GM23248 (cell line): ENCODE results near the gene EMC1. TPM values are rescaled to one million over a fixed set of nuclear protein-coding genes. Genes with fewer than 3 reads are reported as not detected.
"Not testable (repeated sequence)": the region's sequence is repeated elsewhere in the genome, so short reads cannot be mapped to it uniquely, and the experiment has no call there.

Experiments
- DNase-seq: peaks from one replicate; pipeline ENCODE4 v3.0.0-alpha.2; 2015
- H2AFZ ChIP-seq: fragments of 200-600 bp; sonication (generic); 2 replicates; pipeline ENCODE4 v1.6.1; 2016; ENCODE audit warnings: antibody characterized with exemption
- H3F3A ChIP-seq: fragments of 200-600 bp; sonication (generic); 2 replicates; pipeline ENCODE4 v1.6.1; 2016; ENCODE audit warnings: mild to moderate bottlenecking, antibody characterized with exemption, mixed run types; ENCODE audit not compliant: insufficient read depth
- H3K27ac ChIP-seq: fragments of 200-600 bp; sonication (generic); 2 replicates; pipeline ENCODE4 v1.5.1; 2016; ENCODE audit warnings: mild to moderate bottlenecking
- H3K27me3 ChIP-seq: fragments of 200-600 bp; sonication (generic); replicated peaks from 2 replicates; pipeline ENCODE4 v1.6.1; 2016; ENCODE audit warnings: mild to moderate bottlenecking; ENCODE audit not compliant: insufficient read depth
- H3K36me3 ChIP-seq: fragments of 200-600 bp; sonication (generic); 2 replicates; pipeline ENCODE4 v1.6.1; 2016; ENCODE audit warnings: low read depth, mild to moderate bottlenecking
- H3K4me1 ChIP-seq: fragments of 200-600 bp; sonication (generic); 2 replicates; pipeline ENCODE4 v1.6.1; 2016; ENCODE audit warnings: mild to moderate bottlenecking; ENCODE audit not compliant: insufficient read depth
- H3K4me2 ChIP-seq: fragments of 200-600 bp; sonication (generic); one replicate; pipeline ENCODE4 v1.6.1; 2016; ENCODE audit warnings: mild to moderate bottlenecking; ENCODE audit not compliant: unreplicated experiment
- H3K4me3 ChIP-seq: fragments of 200-600 bp; sonication (generic); 2 replicates; pipeline ENCODE4 v1.5.1; 2016; ENCODE audit warnings: mild to moderate bottlenecking
- H3K79me2 ChIP-seq: fragments of 200-600 bp; sonication (generic); 2 replicates; pipeline ENCODE4 v1.6.1; 2016; ENCODE audit warnings: mild to moderate bottlenecking; ENCODE audit not compliant: insufficient read depth
- H3K9ac ChIP-seq: fragments of 200-600 bp; sonication (generic); 2 replicates; pipeline ENCODE4 v1.6.1; 2016; ENCODE audit warnings: mild to moderate bottlenecking
- H3K9me2 ChIP-seq: fragments of 200-600 bp; sonication (generic); 2 replicates; pipeline ENCODE4 v1.6.1; 2016; ENCODE audit warnings: mixed run types, mild to moderate bottlenecking, moderate library complexity; ENCODE audit not compliant: insufficient read depth
- H3K9me3 ChIP-seq: fragments of 200-600 bp; sonication (generic); one replicate; pipeline ENCODE4 v1.6.1; 2017; ENCODE audit warnings: low read depth
- H4K20me1 ChIP-seq: fragments of 200-600 bp; sonication (generic); 2 replicates; pipeline ENCODE4 v1.6.0; 2016; ENCODE audit not compliant: insufficient read depth
- EZH2 ChIP-seq: fragments of 200-600 bp; sonication (generic); IDR thresholded peaks from 2 replicates; pipeline ENCODE4 v1.6.1; 2018; ENCODE audit warnings: antibody characterized with exemption, mild to moderate bottlenecking; ENCODE audit not compliant: insufficient read depth, poor library complexity, severe bottlenecking
- EZH2phosphoT487 ChIP-seq: fragments of 200-600 bp; sonication (generic); IDR thresholded peaks from 2 replicates; pipeline ENCODE4 v1.6.1; 2018; ENCODE audit warnings: antibody characterized with exemption, moderate library complexity, mild to moderate bottlenecking, low read depth; ENCODE audit not compliant: insufficient read depth
- WGBS, 2 experiments: methylation state at CpG; one replicate each; pipeline ENCODE4 v1.1.6; 2015 to 2017; ENCODE audit warnings: low lambda C conversion rate in 2 of 2, low coverage in 1 of 2; ENCODE audit errors: missing lambda C conversion rate in 2 of 2; 5-methylcytosine and 5-hydroxymethylcytosine counted together
- in situ Hi-C: fragments of 300-500 bp; cut with MboI; formaldehyde crosslinking; loops from 2 replicates; pipeline ENCODE4 v1.15.0; 2020
- polyA plus RNA-seq: library from polyadenylated mRNA; unstranded; fragments of >200 nt; fragmentation: Nextera tagmentation; extraction: Ambion mirVana; gene quantifications from 2 replicates; pipeline ENCODE4 v1.2.1, GENCODE V29; 2016
- total RNA-seq: library from RNA; depleted of rRNA; stranded (reverse); fragments of >200 nt; shearing (Covaris generic); gene quantifications from 2 replicates; pipeline ENCODE4 v1.2.3, GENCODE V29; 2014

Gene EMC1
- total and polyA plus RNA-seq, 2 experiments from 2014 or later = 54.5 to 69.4 TPM

GRCh38 chr1:19258353-19258752 lies 7.0 kb upstream of the EMC1 start:
- in situ Hi-C loops = no loop called here
- Histone ChIP-seq H3K9ac (no peak overlapping the region), H3K9me3 (no peaks in the 10 kb centered on the region), H3K4me1 (peaks cover 29% of the 10 kb centered on the region), H3K4me2 (no peak overlapping the region), H4K20me1 (no peaks in the 10 kb centered on the region), H3K27me3 (no peaks in the 10 kb centered on the region), H3K9me2 (no peaks in the 10 kb centered on the region), H3K36me3 (peaks cover 20% of the 10 kb centered on the region; the same call in 1 of the 2 replicates), H3F3A (peaks cover 29% of the 10 kb centered on the region), H2AFZ (no peak overlapping the region), H3K79me2 (peaks cover 33% of the 10 kb centered on the region), H3K4me3 (no peak overlapping the region), H3K27ac (peak overlapping the region; percentile 74; the same call in 1 of the 2 replicates)
- DNase-seq = no peak
- WGBS, 2 experiments = 93 to 95% methylated on average over 10 of the region's 10 CpGs
- no peak for TF ChIP-seq EZH2phosphoT487
- no peak for TF ChIP-seq EZH2

- in situ Hi-C loops = no loop called here
- peaks cover 29% of the 10 kb centered on the region for H3F3A ChIP-seq
- H3K9me3 ChIP-seq = no peaks in the 10 kb centered on the region
- H3K4me1 ChIP-seq = peaks cover 38% of the 10 kb centered on the region
- H3K79me2 ChIP-seq = peaks cover 43% of the 10 kb centered on the region
- no peaks in the 10 kb centered on the region for H3K9me2 ChIP-seq
- no peaks in the 10 kb centered on the region; the same call in 1 of the 2 replicates for H4K20me1 ChIP-seq
- H3K4me2 ChIP-seq = peak overlapping the region; percentile 23
- WGBS, 2 experiments = 52% methylated on average over 15 of the region's 15 CpGs
- no peak for TF ChIP-seq EZH2phosphoT487
- TF ChIP-seq EZH2 = no peak
- DNase-seq = peak; percentile 65
- H3K27me3 ChIP-seq = no peaks in the 10 kb centered on the region
- H3K36me3 ChIP-seq = peaks cover 20% of the 10 kb centered on the region; the same call in 1 of the 2 replicates
- H3K4me3 ChIP-seq = no peak overlapping the region
- peak overlapping the region; percentile 56 for H3K9ac ChIP-seq
- no peak overlapping the region for H2AFZ ChIP-seq
- peak overlapping the region; percentile 74 for H3K27ac ChIP-seq
Measured at GRCh38 chr1:19257178-19257914, 6.0 kb upstream of the EMC1 start.

- H2AFZ ChIP-seq, H3K4me2 ChIP-seq, H3K27me3 ChIP-seq, H4K20me1 ChIP-seq, H3K4me3 ChIP-seq, H3K9me3 ChIP-seq, H3K9me2 ChIP-seq, H3K27ac ChIP-seq, DNase-seq, in situ Hi-C loops: not testable (repeated sequence)
- Histone ChIP-seq H3K9ac (peak overlapping the region; percentile 56; the same call in 1 of the 2 replicates), H3K79me2 (peaks cover 51% of the 10 kb centered on the region), H3K36me3 (peaks cover 20% of the 10 kb centered on the region; the same call in 1 of the 2 replicates), H3K4me1 (peaks cover 36% of the 10 kb centered on the region), H3F3A (peaks cover 22% of the 10 kb centered on the region)
- WGBS, 2 experiments = 99 to 100% methylated on average over 5 of the region's 5 CpGs
Measured at GRCh38 chr1:19256301-19256700, 5.0 kb upstream of the EMC1 start.

GRCh38 chr1:19255288-19255687 lies 4.0 kb upstream of the EMC1 start:
- peaks cover 17% of the 10 kb centered on the region for H3F3A ChIP-seq
- H3K9me3 ChIP-seq = no peaks in the 10 kb centered on the region
- no peaks in the 10 kb centered on the region for H3K27me3 ChIP-seq
- peaks cover 20% of the 10 kb centered on the region; the same call in 1 of the 2 replicates for H3K36me3 ChIP-seq
- no peak overlapping the region for H3K9ac ChIP-seq
- TF ChIP-seq EZH2 (no peak), EZH2phosphoT487 (no peak)
- peaks cover 61% of the 10 kb centered on the region for H3K79me2 ChIP-seq
- in situ Hi-C loops = no loop called here
- no peak overlapping the region for H3K27ac ChIP-seq
- no peak overlapping the region for H3K4me3 ChIP-seq
- 84 to 91% methylated on average over 4 of the region's 4 CpGs for WGBS, 2 experiments
- H4K20me1 ChIP-seq = no peaks in the 10 kb centered on the region; the same call in none of the 2 replicates
- no peaks in the 10 kb centered on the region for H3K9me2 ChIP-seq
- H3K4me2 ChIP-seq = no peak overlapping the region
- no peak overlapping the region for H2AFZ ChIP-seq
- peaks cover 33% of the 10 kb centered on the region for H3K4me1 ChIP-seq
- DNase-seq = no peak
